ENCODE measurements around the gene MYO5A. TPM values are rescaled to one million over a fixed set of nuclear protein-coding genes. Genes with fewer than 3 reads are reported as not detected.
"Not testable (repeated sequence)": the region's sequence is repeated elsewhere in the genome, so short reads cannot be mapped to it uniquely, and the experiment has no call there.

The MYO5A gene
- total RNA-seq, 2 experiments from 2014 or later: 15.8 to 18.1 TPM

DNA sequence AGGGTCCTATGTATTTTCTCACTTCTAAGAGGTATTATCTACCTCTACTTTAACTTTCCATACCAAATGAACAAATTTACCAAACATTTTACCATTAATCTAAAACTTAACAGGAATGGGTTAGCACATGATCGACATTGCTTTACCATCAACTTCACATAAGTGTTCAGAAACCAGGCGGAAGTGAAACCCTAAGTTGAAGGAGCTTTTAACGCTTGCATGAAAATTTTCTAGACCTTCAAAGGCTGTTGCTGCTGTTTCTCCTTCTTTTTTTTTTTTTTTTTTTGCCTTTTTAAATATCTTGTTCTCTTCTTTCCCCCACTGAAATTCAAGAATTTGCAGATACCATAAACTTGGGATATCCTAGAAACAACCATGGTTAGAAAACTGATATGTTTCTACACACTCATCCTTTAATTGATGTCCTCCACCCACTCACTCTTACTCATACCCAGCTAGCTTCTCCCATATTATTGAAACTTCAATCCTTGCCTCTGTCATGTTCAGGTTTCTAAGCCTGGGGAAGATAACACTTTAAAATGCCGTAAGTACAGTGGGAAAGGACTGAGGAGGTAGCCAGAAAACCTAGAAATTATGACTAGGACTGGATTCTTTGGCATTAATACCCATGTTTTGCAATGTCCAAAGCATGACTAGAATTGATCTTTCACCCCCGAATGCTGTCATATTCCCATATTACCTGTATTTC, 24.7 kb downstream of the MYO5A start:
- no peaks in the 10 kb centered on the region for H3K9me3 Mint-ChIP-seq
- peak overlapping the region; percentile 40 for H3K4me3 Mint-ChIP-seq
- no peaks in the 10 kb centered on the region for H3K27me3 Mint-ChIP-seq
- H3K27ac Mint-ChIP-seq: peak overlapping the region; percentile 34
- peaks cover 15% of the 10 kb centered on the region for H3K4me1 Mint-ChIP-seq
- DNase-seq: no peak
- H3K36me3 Mint-ChIP-seq: no peaks in the 10 kb centered on the region

DNA sequence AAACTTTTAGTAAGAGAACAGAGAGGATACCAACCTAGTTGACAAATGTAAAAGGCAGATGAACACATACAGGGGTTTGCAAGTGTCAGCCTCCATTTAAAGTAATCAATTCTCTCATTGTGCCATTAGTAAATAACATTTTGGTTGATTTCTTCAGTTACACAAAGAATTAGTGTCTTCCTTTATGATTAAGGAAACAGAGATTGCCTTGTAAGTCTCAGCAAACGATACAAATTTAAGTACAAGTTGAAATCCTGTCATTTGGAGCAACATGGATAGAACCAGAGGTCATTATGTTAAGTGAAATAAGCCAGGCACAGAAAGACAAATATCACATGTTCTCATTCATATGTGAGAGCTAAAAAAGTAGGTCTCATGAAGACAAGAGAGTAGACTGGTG, 26.1 kb downstream of the MYO5A start:
- H3K4me3 Mint-ChIP-seq: no peak overlapping the region
- peaks cover 15% of the 10 kb centered on the region for H3K4me1 Mint-ChIP-seq
- no peaks in the 10 kb centered on the region for H3K9me3 Mint-ChIP-seq
- H3K36me3 Mint-ChIP-seq: no peaks in the 10 kb centered on the region
- no peaks in the 10 kb centered on the region for H3K27me3 Mint-ChIP-seq
- H3K27ac Mint-ChIP-seq: no peak overlapping the region
- DNase-seq: no peak

DNA sequence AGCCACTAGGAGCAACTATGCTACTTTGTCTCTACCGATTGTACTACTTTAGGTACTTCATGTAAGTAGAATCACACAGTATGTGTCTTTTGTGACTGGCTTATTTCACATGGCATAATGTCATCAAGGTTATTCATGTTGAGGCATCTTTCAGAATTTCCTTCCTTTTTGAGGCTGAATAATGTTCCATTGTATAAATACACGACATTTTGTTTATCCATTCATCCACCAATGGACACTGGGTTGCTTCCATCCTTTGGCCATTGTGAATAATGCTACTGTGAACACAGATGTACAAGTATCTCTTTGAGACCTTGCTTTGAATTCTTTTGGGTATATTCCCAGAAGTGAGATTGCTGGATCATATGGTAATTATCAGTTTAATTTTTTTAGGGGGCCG, 29.2 kb downstream of the MYO5A start:
- Mint-ChIP-seq H3K36me3 (no peaks in the 10 kb centered on the region), H3K4me3 (no peak overlapping the region), H3K27ac (no peak overlapping the region), H3K4me1 (peaks cover 20% of the 10 kb centered on the region), H3K9me3 (no peaks in the 10 kb centered on the region), H3K27me3 (no peaks in the 10 kb centered on the region)
- DNase-seq: no peak

GRCh38 chr15:52498706-52499105, 30.0 kb downstream of the MYO5A start:
- Mint-ChIP-seq H3K36me3 (no peaks in the 10 kb centered on the region), H3K27ac (no peak overlapping the region), H3K27me3 (no peaks in the 10 kb centered on the region), H3K4me3 (no peak overlapping the region), H3K4me1 (peaks cover 12% of the 10 kb centered on the region), H3K9me3 (no peaks in the 10 kb centered on the region)
- no peak for DNase-seq

DNA sequence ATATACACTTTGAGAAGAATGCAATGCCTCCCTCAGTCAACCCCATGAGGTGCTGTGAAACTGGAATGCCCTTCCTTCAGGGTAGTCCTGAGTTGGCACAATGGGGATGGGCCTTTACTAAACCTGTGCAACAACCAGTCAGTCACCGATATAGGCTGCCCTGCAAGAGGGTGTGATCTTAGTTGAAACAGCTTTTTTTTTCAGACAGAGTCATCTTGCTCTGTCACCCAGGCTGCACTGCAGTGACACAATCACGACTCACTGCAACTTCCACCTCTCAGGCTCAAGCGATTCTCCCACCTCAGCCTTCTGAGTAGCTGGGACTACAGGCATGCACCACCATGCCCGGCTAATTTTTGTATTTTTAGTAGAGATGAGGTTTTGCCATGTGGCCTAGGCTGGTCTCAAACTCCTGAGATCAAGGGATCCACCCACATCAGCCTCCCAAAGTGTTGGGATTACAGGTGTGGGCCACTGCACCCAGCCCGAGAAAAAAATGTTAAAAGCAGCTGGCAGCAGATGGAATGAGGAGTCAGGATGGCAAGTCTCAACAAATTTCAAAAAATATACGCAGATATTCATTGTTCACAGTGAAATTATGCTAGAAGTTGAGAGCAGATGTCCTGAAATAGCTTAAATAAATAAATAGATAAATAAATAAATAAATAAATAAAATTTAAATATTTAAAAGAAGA, 31.8 kb downstream of the MYO5A start:
- Mint-ChIP-seq H3K27ac (no peak overlapping the region), H3K4me1 (peaks cover 12% of the 10 kb centered on the region), H3K9me3 (no peaks in the 10 kb centered on the region)

GRCh38 chr15:52496175-52496574, 32.5 kb downstream of the MYO5A start:
- H3K27me3 Mint-ChIP-seq: no peaks in the 10 kb centered on the region
- no peak overlapping the region for H3K27ac Mint-ChIP-seq
- peaks cover 12% of the 10 kb centered on the region for H3K4me1 Mint-ChIP-seq
- no peak overlapping the region for H3K4me3 Mint-ChIP-seq
- DNase-seq: no peak
- H3K36me3 Mint-ChIP-seq: no peaks in the 10 kb centered on the region
- H3K9me3 Mint-ChIP-seq: no peaks in the 10 kb centered on the region

More for the DNA sequence above, 31.8 kb downstream of the MYO5A start:
- no peaks in the 10 kb centered on the region for H3K27me3 Mint-ChIP-seq
- no peak overlapping the region for H3K4me3 Mint-ChIP-seq
- H3K36me3 Mint-ChIP-seq: no peaks in the 10 kb centered on the region
- DNase-seq: peak; percentile 13

DNA sequence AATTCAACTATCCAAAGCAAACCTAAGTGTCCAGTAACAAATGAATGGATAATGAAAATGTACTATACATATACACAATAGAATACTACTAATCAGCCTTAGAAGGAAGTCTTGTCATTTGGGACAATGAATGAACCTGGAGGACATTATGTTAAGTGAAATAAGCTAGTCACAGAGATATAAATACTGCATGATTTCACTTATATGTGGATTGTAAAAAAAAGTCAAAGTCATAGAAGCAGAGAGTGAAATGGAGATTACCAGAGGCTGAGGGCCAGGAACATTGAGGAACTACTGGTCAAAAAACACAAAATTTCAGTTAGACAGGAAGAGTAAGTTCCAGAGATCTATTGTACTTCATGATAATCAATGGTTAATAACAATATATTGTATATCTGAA, 33.6 kb downstream of the MYO5A start:
- H3K27ac Mint-ChIP-seq: no peak overlapping the region
- no peak for DNase-seq
- no peaks in the 10 kb centered on the region for H3K36me3 Mint-ChIP-seq
- H3K27me3 Mint-ChIP-seq: no peaks in the 10 kb centered on the region
- peaks cover 12% of the 10 kb centered on the region for H3K4me1 Mint-ChIP-seq
- no peaks in the 10 kb centered on the region for H3K9me3 Mint-ChIP-seq
- H3K4me3 Mint-ChIP-seq: no peak overlapping the region

- Mint-ChIP-seq H3K4me3 (no peak overlapping the region), H3K36me3 (peaks cover 3% of the 10 kb centered on the region), H3K9me3 (peaks cover 2% of the 10 kb centered on the region), H3K27me3 (no peaks in the 10 kb centered on the region), H3K4me1 (peaks cover 18% of the 10 kb centered on the region), H3K27ac (no peak overlapping the region)
- no peak for DNase-seq
Measured at GRCh38 chr15:52493968-52494367, 34.7 kb downstream of the MYO5A start.

DNA sequence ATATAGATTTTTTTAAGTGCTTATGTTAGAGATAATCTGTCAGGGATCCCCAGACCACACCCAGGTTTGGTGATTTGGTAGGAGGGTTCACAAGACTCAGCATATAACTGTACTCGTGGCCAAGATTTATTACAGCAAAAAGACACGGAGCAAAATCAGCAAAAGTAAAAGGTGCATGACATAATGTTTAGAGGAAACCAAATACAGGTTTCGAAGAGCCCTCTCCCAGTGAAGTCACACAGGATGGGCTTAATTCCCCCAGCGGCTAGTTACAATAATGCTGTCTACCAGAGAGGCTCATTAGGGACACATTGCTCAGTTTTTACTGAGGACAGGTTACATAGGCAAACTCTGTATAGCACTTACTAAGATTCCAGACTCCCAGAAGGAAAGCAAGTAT, 36.5 kb downstream of the MYO5A start:
- H3K4me3 Mint-ChIP-seq: no peak overlapping the region
- H3K9me3 Mint-ChIP-seq: peaks cover 2% of the 10 kb centered on the region
- H3K4me1 Mint-ChIP-seq: peaks cover 24% of the 10 kb centered on the region
- H3K27me3 Mint-ChIP-seq: no peaks in the 10 kb centered on the region
- DNase-seq: no peak
- peaks cover 3% of the 10 kb centered on the region for H3K36me3 Mint-ChIP-seq
- no peak overlapping the region for H3K27ac Mint-ChIP-seq

GRCh38 chr15:52491472-52491871, 37.2 kb downstream of the MYO5A start:
- Mint-ChIP-seq H3K36me3 (peaks cover 3% of the 10 kb centered on the region), H3K4me3 (no peak overlapping the region), H3K27ac (no peak overlapping the region), H3K4me1 (peaks cover 19% of the 10 kb centered on the region), H3K27me3 (no peaks in the 10 kb centered on the region), H3K9me3 (peaks cover 2% of the 10 kb centered on the region)
- no peak for DNase-seq

DNA sequence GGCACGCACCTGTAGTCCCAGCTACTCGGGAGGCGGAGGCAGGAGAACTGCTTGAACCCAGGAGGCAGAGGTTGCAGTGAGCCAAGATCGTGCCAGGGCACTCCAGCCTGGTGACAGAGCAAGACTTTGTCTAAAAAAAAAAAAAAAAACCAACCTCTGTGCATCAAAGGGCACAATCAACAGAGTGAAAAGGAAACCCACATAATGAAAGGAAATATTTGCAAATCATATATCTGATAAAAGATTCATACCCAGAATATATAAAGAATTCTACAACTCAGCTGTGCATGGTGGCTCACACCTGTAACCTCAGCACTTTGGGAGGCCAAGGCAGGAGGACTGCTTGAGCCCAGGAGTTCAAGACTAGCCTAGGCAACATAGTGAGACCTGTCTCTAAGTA, 39.2 kb downstream of the MYO5A start:
- H3K27me3 Mint-ChIP-seq, H3K27ac Mint-ChIP-seq, H3K4me3 Mint-ChIP-seq, H3K36me3 Mint-ChIP-seq, H3K9me3 Mint-ChIP-seq, DNase-seq: not testable (repeated sequence)
- H3K4me1 Mint-ChIP-seq: peaks cover 16% of the 10 kb centered on the region

- Mint-ChIP-seq H3K27ac (no peak overlapping the region), H3K4me1 (peaks cover 17% of the 10 kb centered on the region), H3K27me3 (no peaks in the 10 kb centered on the region), H3K4me3 (no peak overlapping the region), H3K36me3 (peaks cover 3% of the 10 kb centered on the region), H3K9me3 (peaks cover 2% of the 10 kb centered on the region)
- DNase-seq: no peak
Measured at GRCh38 chr15:52488830-52489229, 39.9 kb downstream of the MYO5A start.

DNA sequence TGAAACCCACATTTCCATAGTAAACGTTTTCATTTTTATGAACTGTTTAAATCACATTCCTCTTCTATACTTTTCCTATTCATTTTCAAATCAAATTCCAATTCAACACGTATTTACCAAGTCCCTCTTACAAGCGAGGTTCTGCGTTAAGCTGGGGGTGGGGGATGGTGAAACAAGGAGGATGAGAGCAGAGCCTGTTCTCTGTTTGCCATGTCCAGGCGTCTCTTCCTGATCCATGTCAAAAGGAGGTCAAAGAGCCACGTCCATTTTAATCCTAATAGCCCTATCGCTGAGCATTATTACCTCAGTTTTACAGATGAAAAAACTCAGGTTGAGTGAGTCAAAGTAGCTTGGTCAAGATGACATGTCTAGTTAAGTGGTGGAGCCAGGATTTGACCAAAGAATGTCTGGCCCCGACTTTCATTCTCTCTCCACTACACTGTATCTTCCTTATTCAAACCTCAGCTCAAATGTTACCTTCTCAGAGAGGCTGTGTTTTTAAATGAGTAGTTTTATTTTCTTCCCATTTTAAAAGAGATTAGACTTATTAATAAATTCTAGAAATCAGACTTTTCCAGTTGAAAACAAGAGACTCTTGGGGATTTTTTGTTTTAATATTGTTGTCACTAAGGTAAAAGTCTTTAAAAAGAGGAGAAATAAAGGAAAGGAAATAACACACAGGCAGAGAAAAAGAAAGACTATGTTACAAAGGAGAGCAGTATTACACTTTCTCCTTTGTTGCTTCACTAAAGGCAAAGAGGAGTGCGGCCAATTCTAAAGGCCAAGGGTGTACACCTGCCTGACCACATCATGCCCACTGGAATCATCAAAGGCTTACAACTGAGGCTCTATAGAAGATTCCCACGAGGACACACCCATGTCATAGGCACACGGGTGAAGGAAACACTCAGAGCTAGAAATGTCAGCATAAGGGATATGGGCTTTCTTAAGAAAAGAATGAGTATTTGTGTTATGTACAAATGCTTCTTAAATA, 42.4 kb downstream of the MYO5A start:
- H3K4me3 Mint-ChIP-seq: no peak overlapping the region
- peaks cover 3% of the 10 kb centered on the region for H3K36me3 Mint-ChIP-seq
- DNase-seq: no peak
- H3K27ac Mint-ChIP-seq: no peak overlapping the region
- peaks cover 38% of the 10 kb centered on the region for H3K4me1 Mint-ChIP-seq
- peaks cover 2% of the 10 kb centered on the region for H3K9me3 Mint-ChIP-seq
- H3K27me3 Mint-ChIP-seq: no peaks in the 10 kb centered on the region

- Mint-ChIP-seq H3K4me3 (no peak overlapping the region), H3K4me1 (peaks cover 47% of the 10 kb centered on the region), H3K9me3 (peaks cover 2% of the 10 kb centered on the region), H3K27me3 (no peaks in the 10 kb centered on the region), H3K36me3 (peaks cover 3% of the 10 kb centered on the region), H3K27ac (no peak overlapping the region)
- no peak for DNase-seq
Measured at GRCh38 chr15:52485290-52485689, 43.4 kb downstream of the MYO5A start.

DNA sequence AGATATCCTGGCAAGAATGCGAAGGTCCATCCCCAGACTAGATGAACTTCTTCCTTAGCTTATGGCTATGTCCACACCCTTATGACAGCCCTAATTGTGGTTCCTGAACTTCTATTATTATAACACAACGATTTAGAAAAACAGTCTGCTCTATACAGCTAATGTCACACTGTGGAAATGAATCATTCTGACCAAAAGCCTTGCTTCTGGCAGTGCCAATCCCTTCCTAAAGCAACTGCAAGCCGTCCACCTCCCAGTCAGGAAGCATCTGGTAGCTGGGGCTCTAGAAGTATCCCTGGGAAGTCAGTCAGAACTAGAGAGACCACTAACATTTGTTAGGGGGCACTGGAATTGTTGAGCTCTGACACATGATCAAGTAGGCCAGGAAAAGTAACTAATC, 45.0 kb downstream of the MYO5A start:
- no peaks in the 10 kb centered on the region for H3K9me3 Mint-ChIP-seq
- H3K4me1 Mint-ChIP-seq: peaks cover 43% of the 10 kb centered on the region
- DNase-seq: no peak
- H3K27me3 Mint-ChIP-seq: no peaks in the 10 kb centered on the region
- no peak overlapping the region for H3K27ac Mint-ChIP-seq
- H3K4me3 Mint-ChIP-seq: no peak overlapping the region
- no peaks in the 10 kb centered on the region for H3K36me3 Mint-ChIP-seq

Measured in activated naive CD8-positive, alpha-beta T cell treated with anti-CD3 and anti-CD28 coated beads for 36 hours (primary cell).